ENCODE results near the gene LRSAM1.

Gene LRSAM1

DNA sequence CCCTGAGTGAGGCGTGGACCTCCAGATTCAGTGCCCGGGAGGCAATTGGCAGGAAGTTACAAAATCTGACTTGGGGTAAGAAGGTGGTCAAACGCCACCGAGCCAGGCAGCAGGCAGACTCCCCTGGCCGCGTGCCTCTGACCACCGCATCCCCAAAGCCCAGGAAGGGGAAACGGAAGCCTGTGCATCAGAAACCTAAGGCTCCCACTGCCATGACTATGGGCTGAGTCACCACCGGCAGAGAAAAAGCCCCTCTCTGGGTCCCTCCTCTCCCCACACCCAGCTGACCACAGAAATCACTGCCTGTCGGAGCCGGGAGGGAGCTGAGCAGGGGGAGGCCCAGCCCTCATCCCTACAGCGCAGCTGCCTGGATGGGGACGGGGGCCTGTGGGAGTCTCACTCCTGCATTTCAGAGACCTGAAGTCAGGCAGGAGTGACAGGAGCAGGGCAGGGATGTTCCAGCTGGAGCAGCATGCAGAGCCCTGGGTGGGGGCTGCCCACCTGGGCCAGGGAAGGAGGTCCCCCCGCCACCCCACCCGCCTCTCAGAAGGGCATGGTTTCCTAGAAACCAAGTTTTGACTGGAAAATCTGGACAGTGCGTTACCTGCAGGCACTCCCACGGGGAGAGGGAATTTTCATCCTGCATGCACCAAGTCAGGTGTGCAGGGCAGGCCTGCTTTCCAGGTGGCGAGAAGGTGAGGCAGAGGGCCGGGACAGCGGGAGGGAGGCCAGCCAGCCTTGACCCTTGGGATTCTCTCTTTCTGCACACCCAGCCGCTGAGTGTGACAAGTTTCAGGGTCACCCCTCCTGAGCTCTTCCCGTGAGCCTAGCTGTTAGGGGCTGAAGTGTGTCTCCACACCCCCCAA lies 68.2 kb downstream of the LRSAM1 start:
- no peak for DNase-seq

DNA sequence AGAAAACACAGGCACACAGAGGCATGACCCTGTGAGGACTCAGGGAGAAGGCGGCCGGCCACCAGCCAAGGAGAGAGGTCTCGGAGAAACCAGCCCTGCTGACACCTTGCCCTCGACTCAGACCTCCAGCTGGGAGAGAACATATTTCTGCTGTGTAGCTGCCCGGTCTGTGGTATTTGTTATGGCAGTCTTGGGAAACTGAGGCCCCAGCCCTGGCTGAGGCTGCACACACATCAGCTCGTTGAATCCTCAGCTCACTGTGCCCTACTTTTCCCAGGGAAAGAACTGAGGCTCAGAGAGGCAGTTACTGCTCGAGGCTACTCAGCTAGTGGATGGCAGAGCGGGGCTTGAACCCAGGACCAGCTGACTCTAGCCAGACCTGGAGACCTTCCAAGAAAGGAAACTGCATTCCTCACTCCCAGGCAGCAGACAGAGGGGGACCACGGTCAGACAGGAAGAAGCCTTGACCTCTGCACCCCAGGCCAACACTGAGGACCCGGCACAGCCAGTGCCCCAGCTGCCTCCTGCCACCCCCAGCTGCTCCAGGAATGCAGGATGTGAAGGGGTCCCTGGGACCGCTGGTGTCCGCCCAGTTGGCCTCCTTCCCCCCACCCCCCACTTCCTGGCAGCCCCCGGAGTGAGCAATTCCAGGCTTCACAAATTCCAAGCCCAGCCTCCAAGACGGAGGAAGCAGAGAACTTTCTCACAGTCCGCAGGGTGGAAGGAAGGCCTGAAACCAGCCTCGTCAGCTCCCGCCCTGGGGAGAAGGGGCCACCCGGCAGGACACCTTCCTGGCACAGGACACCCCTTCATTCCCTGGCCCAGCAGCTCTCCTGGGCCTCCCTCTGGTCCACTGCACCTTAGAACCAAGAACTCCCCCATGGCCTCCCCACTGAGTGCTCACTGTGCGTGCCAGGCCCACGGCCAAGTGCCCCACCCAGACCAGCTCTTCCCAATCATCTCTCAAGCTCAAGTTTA lies 69.9 kb downstream of the LRSAM1 start:
- DNase-seq, result no peak

DNA sequence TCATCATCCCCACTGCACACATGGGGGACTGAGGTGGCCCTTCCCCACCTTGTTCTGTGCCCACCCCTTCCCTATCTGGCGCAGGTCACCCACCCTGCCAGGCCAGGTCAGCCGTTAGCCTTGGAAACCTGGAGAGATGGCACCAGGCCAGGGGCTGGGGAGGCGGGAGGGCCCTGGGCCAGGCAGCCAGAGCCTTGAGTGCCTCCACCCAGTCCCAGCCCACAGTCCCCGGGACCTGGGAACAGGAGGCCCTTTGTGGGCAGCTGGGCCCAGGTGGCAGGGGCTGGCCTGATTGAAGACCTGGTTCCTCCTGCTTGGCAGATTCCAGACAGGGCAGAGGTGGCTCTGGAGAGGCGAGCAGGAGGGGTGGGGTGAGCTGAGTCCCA lies 70.6 kb downstream of the LRSAM1 start:
- no peak for DNase-seq

DNA sequence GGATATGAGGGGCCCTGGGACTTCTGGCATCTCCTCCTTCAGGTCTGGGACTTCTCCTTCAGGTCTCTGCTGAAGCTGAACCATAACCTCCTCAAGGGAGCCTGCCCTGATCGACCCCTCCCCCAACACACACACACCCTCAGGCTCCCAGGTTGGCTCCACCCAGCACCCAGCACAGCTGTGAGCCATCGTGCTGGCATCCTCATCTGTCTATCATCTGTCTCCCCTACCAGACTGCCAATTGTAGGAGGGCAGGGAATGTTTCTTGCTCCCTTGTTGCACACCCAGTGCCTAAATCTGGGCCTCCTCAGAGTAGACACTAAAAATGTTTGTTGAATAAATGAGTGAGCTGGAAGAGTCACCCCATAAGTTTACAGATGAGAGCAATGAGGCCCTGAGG lies 71.4 kb downstream of the LRSAM1 start:
- DNase-seq, result no peak

DNA sequence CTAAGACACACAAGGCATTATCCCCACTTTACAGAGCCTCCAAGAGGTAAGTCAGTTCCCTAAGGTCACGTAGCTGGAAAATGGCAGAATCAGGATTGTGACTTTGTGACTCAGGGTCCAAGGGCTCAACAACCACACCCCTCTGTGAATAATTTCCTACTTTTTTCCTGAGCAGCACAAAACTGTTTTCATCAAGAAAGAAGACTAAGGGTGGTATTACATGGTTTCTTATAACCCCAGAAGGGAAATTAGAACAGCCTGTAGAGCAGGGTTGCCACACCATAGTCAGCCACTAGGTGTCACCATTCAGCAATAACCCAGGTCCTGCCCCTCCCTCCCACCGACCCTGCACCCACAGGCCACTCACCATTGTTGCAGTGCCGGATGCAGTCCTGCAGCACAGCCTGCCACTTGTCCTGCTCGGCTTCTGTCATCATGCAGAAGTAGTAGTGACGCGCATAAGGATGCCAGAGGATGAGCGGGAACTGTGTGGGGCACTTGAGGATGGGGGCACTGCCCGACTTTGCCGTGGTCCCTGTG lies 72.1 kb downstream of the LRSAM1 start:
- no peak for DNase-seq

DNA sequence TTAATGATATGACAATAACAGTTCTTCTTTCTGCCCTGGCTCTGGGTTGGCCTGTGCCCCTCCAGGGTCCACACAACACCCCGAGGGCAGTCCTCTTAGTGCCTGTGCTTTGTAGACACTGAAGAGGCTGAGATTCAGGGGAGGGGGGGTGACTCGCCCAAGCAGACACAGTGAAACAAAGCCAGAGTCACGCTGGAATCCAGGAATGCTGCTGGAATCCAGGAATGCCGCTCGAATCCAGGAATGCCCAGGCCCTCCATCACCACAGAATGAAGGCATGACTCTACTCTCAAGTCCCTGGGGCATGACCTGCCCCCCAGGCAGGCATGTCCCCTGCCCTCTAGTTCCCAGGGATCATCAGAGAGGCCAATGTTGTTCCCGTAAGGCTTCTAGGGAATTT lies 73.1 kb downstream of the LRSAM1 start:
- no peak for DNase-seq

DNA sequence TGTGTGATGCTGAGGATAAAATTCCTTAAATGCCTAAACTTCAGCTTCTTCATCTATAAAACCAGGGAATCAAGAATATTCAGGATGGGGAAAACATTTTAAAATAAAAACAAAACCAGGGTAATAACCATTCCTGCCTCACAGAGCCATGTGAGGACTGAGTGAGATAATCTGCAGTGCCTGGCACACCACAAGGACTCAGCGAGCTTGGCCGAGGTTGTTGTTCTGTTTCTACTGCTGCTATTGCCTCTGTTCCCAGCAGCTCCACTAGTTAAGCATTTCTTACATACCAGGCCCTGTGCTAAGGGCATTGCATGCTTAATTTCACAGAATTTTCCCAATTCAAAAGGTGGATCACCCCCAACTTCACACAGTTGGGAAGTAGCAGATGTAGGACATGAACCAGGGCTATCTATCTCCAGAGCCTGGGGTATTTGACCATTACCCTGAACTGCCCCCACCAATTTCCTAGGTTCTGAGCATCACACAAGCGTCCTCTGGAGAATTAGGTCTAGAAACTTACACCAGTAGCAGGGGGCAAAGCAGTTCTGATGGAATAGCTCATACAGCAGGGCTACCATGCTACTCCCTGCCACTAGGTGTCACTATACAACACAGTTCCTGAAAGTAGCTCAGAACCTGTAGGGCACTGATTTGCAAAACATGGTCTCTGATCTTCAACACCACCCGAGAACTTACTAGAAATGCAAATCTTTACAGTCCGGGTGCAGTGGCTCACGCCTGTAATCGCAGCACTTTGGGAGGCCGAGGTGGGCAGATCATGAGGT lies 74.3 kb downstream of the LRSAM1 start:
- no peak for DNase-seq

DNA sequence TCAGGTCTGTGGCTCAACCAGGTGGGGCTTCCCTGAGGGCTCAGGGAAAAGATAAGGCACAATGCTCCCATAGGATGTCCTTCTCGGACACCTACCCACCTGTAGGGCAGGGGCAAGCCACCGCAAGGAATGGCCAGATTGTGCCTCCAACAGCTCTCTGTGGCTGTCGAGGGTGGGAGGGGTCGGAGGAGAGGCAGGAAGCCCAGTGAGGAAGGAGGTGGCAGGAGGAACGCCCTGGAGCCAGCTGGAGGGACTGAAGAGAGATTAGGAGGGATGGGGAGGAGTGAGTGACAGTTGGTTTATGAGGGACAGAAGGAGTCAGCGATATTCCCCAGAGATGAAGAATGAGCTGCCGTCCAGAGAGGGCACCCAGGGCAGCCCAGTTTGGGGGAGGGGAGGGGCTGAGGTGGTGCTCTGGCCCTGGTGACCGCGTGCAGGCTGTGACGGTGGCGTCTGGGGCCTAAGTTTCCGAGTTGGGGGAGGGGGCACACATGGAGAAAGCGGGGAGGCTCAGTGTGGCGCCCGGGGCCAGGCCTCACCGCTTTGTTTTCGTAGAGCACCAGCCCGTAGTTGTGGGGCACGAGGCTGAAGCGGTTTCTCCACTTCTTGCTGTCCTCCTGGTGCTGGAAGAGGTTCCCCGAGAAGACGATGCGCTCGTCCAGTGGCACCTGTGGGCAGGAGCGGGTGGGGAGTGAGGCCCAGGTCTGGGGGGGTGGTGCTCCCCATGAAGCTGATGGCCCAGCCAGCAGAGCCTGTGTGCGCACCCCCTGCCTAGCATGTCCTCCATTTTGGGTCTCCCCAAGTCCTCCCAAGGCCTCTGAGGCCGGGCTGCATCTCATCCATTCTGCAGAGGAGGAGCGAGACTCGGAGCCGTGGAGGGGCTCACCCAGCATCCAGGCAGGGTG lies 75.6 kb downstream of the LRSAM1 start:
- DNase-seq, result no peak

DNA sequence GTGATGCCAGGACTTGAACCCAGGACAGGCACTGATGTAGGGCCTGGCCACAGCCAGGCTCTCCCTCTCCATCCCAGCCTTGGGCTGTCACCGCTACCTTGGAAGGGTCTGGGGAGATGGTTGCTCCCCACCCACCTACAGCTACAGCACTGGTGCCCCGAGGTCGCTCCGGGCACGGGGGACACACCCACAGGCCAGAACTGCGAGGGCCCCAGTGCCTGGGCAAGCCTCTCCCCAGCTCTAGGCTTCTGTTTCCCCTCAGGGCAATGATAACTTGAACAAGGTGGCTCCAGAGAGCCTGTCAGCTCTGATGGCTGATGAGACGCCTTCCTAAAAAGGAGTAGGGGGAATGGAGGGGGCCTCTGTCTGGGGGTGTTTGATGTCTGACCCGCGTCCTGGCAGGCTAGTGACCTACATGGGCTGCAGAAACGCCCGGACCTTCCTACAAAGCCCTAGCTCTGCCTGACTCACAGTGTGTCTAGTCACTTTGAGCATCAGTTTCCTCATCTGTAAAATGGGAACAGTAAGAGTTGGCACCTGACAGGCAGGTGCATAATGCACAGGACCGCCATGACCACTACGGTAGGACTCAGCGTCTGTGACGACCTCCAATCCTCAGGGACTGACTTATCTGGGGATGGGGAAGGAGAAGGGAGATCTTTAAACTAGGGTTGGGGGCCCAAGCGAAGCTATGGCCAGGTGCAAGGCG lies 76.4 kb downstream of the LRSAM1 start:
- no peak for DNase-seq

DNA sequence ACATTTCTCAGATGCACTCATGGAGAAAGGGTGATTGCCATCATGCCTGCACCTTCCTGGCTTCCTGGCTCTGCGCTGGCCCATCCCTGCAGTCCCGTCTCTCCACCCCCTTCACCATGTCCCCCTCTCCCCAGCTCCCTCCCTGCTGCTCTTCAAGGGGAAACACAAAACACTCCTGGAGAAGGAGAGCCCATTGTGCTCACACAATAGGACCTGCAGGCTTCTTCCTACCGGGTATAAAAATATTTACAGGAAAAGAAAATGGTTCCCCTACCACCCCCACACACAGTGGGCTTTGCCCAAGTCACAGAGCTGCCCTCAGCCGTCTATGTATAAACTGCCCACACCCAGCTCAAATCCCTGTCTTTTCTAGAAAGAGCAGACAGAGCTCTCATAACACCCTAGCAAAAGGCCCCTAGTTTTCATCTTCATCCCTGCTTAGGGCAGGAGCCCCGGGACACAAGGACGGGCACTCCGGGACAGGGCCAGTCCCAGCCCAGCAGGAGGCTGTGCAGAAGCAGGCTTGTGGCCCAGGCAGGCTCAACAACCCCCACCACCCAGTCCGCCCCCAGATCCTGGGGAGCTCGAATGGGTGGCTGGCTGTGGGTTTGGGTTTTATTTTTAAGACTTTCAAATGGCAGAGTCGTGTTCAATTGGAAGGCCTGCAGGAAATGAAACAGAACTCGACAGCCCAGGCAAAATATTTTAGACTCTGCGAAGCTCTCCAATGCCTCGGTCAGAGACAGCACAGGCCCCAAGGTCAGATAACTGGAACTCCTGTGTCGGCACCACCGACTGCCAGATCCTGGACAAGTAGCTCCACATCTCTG lies 77.3 kb downstream of the LRSAM1 start:
- no peak for DNase-seq

DNA sequence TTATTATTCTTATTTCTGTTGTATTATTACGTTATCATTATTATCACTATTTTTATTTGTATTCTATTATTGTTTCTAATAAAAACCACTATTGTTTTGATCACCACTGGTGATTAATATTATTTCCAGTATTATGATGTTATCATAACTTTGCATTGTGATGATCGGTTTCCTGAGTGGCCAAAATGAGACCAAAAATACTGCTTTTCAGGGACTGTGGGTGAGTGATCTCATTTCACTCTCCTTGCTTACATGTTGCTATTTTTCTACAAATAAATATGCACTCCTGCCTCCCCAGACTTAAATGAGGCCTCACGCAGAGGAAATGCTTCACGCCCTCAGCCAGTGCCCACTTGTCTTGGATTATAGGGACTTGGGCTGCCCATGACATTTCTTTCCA lies 78.4 kb downstream of the LRSAM1 start:
- no peak for DNase-seq

DNA sequence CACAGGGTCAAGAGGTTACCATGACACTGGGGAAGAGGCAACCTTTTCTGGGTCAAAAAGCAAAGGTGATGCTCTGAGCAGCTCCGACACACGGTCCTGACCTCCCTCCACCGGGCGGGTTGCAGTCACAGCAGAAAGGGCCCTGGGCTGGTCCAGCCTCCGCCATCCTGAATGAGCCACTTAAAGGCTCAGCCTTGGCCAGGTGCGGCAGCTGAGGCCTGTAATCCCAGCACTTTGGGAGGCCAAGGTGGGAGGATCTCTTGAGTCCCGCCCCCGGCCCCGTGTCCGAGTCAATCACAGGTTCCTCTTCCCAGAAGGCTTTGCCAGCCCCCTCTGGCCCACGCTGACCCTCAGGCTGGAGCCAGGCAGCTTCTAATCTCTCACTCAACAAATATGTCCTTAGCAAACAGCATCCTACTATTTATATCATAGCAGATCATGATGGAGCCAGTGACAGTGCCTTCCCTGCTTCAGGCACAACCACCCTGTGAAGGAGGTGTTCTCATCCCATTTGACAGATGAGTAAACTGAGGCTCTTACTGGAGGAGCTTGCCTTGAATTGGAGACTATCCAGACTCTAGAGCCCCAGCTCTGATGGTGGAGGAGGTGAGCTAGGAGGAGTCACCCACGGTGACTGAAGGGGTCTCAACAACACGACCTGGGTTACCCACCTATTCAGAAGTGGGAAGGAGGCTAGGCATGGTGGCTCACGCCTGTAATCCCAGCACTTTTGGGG lies 79.1 kb downstream of the LRSAM1 start:
- no peak for DNase-seq

DNA sequence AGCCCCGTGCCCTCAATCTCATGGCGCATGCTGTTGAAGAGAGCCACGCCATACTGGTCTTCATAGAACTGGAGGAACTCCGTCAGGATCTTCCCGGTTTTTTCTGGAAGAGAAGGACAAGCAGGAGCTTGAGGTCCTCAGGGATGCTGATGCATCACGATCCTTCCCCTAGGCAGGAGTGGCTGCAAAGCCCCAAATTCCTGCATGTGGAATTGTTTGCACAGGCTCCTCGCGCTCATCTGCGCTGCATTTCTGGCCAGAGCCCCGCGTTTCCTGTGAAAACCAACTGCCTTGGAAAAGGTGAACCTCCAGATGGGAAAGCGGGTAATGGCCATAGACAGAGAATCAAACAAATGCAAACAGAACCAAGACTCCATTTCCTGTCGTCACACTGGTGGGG lies 80.4 kb downstream of the LRSAM1 start:
- no peak for DNase-seq

DNA sequence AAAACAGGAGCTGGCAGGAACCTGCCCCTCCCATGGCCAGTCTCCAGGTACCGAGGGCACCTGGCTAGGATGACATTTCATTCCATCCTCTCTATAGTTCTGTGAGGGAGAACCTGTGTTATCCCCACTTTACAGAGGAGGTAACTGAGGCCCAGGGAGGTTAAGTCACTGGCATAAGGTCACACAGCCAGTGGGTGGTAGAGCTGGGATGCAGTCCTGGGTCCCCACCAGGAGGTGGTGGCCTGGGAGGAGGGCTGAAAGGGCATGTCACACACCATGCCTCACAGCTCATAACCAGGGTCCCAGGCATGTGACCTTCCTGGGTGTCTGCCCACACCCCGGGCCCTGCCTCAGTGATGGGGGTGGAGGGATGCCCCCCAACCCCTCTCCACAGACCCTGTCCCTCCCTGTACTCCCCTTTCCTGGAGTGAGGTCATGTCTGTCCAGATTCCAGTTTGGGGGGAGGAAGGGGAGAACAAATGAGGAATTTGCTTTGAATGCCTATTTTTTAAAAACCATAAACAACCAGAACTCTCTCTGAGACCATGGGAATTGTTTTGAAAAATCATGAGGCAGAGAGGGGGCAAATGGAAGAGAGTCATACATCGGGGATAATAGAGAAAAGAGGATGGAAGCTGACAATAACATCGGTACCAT lies 83.1 kb downstream of the LRSAM1 start:
- no peak for DNase-seq

DNA sequence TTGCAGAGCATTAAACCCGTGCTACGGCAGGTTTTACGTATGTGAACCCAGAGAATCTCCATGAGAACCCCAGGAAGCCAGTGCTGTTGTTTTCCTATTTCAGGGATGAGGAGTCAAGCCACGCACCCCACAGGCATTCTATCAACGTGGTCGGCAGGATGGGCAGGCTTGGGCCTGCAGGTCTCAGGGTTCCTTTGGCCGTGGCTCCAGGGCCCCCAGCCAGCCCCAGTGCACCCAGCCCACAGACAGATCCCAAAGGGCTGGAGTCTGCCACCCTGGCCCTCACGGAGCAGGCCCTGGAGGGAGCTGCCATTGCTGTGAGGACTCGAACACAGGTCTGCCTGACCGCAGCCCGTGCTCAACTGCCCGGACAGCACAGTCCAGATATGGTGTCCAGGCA lies 83.6 kb downstream of the LRSAM1 start:
- no peak for DNase-seq

DNA sequence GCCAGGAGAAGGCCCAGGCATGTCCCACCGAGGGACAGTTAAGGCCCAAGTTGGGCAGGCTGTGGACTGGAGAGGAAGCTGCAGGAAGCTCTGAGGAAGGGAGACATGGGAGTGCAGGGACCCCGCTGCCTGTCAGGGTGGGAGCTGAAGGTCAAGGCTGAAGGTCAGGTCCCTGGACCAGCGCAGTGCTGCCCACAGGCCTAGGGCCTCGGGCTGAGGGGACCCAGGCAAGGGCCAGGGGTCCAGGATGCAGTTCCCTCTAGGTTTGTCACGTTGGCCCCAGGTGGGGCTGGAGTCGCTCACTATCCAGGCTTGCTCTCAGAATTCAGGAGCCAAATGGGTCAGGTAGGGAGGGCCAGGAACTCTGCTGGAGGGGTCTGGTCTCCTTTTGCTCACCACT lies 84.1 kb downstream of the LRSAM1 start:
- no peak for DNase-seq

DNA sequence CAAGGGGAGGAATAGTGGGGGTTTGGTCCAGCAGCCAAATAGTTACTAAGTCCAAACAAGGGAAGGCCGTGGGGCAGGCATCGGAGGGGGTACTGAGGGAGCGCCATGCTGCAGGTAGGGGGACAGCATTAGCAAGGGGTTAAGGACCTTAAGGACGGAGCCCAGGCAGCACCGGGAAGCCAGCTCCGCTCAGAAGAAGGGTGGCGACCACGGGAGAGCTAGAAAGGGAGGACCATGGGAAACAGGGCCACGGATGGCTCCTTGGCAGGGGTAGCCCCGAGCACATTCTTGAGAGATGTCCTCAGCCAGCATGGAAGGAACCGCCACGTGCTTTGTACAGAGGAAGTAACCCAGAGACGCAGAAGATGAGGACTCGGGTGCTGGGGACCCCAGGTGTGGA lies 84.5 kb downstream of the LRSAM1 start:
- no peak for DNase-seq

DNA sequence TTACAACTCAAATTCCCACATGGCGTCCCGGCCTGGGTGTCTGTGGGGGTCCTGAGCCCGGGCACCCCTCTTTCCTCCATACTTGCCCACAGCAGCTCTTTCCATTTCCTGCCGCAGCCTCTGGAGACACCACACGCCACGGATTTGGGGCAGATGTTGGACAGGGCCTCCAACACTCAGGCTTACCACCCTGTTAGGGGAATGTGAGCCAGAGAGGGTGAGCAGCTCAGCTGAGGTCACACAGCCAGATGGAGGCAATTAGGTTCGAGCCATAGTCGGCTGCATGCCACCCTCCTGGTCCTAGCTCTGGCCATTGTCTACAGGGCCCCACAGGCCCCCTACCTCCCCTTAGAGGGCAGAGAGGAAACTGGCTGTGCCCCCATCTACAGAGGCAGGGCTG lies 85.2 kb downstream of the LRSAM1 start:
- no peak for DNase-seq

DNA sequence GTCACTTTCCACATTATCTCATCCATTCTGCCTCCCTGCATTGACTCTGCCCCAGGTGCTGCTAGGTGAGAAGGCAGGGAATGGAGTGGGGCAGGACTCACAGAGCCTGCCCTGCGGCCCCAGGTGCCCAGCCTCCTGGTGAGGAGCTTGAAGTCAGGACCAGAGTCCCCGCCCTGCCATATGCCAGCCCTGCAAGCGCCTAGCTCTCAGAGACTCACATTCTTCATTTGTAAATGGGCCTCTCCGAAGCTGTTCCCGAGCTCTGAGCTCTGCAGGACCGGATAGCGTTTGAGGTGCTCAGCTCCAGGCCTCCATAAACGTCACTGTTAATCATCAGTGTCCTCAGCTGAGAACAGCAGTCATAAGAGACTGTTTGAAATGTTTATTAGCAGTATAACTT lies 85.7 kb downstream of the LRSAM1 start:
- DNase-seq, result peak; percentile 58
